Activated T-cell treated with anti-CD3 and anti-CD28 coated beads, Interleukin-2, amount 50 U/mL, for 72 hours (primary cell): ENCODE data around the gene CCDC85B. TPM values are rescaled to one million over a fixed set of nuclear protein-coding genes. Genes with fewer than 3 reads are reported as not detected.
A peak's percentile ranks its signal among the peaks of the same experiment; 100 is the strongest.

Experiments
- ATAC-seq, 2 donors: fragments of 150-1000 bp; cut with Tn5 transposase; replicated peaks in 1 of 2; 2 replicates each; pipeline ENCODE4 v1.10.0; 2021; ENCODE audit warnings: moderate library complexity in 2 of 2, mild to moderate bottlenecking in 1 of 2
- DNase-seq, 2 donors: peaks; one replicate each; pipeline ENCODE4 v3.0.0; 2021 to 2022; ENCODE audit warnings: mixed read lengths in 1 of 2
- H3K27ac Mint-ChIP-seq: one replicate; pipeline ENCODE4 v1.8.0; 2022; ENCODE audit warnings: mild to moderate bottlenecking, moderate library complexity, mixed read lengths
- H3K27me3 Mint-ChIP-seq: one replicate; pipeline ENCODE4 v1.8.0; 2022; ENCODE audit warnings: low read depth, mixed read lengths
- H3K36me3 Mint-ChIP-seq, 2 donors: one replicate each; pipeline ENCODE4 v1.8.0; 2022; ENCODE audit warnings: mixed read lengths in 2 of 2, mild to moderate bottlenecking in 1 of 2; ENCODE audit not compliant: insufficient read depth in 2 of 2
- H3K4me1 Mint-ChIP-seq: one replicate; pipeline ENCODE4 v1.8.0; 2022; ENCODE audit warnings: low read depth, mixed read lengths
- H3K4me3 Mint-ChIP-seq, 2 donors: one replicate each; pipeline ENCODE4 v1.8.0; 2022; ENCODE audit warnings: mild to moderate bottlenecking in 2 of 2, mixed read lengths in 2 of 2, moderate library complexity in 2 of 2
- H3K9me3 Mint-ChIP-seq, 2 donors: one replicate each; pipeline ENCODE4 v1.8.0; 2022; ENCODE audit warnings: mixed read lengths in 2 of 2
- total RNA-seq, 2 donors: library from RNA; stranded (reverse); gene quantifications; one replicate each; pipeline ENCODE4 v1.2.3, GENCODE V29; 2022

The CCDC85B gene
- total RNA-seq, 2 donors from 2014 or later = 35.4 to 37.5 TPM

DNA sequence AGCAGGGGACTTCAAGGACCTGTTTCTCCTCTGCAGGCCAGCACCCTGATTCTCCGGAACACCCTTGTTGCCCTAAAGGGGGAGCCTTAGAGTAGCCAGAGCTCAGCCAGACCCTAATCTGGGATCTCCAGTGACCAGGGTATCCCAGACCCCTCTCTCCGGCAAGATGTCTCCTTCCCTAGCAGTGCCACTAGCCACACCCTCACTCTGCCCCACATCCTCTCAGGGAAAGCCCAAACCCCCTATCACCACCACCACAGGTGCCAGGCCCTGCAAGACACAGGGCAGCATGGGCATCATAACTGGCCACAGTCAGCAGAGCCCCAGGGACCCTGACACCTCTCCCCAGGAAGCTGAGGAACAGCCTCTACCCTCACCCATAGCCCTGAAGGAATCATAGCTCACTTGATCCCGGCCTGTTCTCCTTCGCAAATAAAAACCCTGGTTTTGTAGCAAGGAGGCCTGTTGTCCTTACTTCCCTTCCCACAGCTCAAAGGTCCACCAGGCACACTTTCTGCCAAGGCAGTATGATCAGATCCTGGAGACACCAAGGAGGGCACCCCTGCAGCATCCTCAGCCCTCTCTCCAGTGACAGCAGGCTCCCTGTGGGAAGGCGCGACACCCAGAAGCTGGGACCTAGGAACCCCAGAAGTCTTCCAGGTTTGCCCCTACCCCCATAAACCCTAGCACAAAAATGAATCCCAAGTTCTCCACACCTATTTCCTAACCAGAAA is 37.1 kb upstream of the CCDC85B start:
- ATAC-seq = no peak
- H3K4me3 Mint-ChIP-seq = no peak overlapping the region
- H3K27me3 Mint-ChIP-seq = no peaks in the 10 kb centered on the region
- peak overlapping the region; percentile 85 for H3K27ac Mint-ChIP-seq
- peaks cover 23 to 41% of the 10 kb centered on the region in 2 donors for H3K36me3 Mint-ChIP-seq
- DNase-seq = no peak
- H3K4me1 Mint-ChIP-seq = peaks cover 39% of the 10 kb centered on the region
- H3K9me3 Mint-ChIP-seq = no peaks in the 10 kb centered on the region

DNA sequence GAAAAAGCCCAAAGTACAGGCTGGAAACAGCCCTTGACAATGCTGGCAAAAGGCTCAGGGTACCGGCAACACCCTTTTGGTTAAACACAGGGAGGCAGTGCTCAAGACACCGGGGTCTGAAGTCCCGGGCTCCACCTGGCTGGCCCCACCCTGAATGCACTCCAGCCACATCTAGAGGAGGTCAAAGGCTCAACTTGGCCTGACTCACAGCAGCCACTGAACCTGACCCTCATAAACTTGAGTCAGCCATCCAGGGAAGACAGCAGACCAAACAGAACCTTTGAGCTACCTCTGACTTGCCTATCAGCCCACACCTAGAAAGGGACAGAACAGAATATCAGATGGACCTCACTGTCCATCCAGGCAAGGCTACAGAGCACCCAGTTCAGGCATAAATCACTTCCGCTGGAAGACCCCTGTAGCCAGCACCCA is 36.3 kb upstream of the CCDC85B start:
- Mint-ChIP-seq H3K4me3 (peak overlapping the region in 1 of 2 donors; percentile 65), H3K27ac (peak overlapping the region; percentile 85), H3K9me3 (no peaks in the 10 kb centered on the region), H3K27me3 (no peaks in the 10 kb centered on the region), H3K36me3 (peaks cover 23 to 41% of the 10 kb centered on the region in 2 donors), H3K4me1 (peaks cover 39% of the 10 kb centered on the region)
- ATAC-seq (no peak), DNase-seq (no peak)

DNA sequence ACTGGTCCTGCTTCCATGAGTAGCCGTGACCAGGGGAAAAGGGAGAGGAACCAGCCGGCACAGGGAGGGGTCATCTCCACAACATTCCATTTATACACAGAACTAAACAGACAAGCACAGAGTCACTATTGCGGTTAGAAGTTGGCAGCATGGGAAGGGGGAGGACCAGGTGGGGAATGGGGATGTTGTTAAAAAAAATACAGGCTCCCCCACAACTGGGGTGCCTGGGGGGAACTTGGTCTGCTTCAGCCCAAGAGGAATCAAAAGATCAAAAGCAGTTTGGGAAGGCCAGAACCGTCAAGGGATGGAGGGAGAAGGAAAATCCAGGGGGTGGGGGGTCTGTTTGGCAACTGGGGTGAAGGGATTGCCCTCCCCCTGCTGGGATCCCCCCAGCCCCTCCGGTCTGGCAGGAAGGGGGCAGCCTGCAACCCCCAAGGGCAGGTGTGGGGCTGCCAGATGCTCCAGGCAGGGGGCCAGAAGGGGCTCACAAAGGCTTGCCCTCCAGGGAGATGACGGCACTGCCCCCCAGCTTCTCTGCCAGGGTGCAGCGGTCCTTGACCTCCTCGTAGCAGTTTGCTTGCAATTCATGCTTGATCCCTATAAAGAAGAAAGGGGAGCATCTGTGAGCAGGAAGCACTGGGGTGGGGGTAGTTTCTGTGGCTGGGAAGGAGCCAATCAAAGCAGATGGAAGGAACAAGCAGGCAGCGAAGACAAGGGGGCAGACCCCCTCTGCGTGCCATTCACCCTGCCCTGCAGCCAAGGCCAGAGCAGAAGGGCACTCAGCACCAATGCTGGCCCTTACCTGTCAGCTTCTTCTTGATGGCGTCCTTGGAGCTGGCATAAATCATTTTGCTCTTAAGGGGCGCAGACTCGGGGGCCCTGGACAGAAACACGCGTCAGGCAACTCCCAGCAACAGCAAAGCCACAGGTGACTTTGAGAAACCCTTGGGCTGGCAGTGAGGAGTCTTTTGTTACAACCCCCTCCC is 35.3 kb upstream of the CCDC85B start:
- Mint-ChIP-seq H3K27ac (peak overlapping the region; percentile 70), H3K9me3 (no peaks in the 10 kb centered on the region), H3K36me3 (peaks cover 23 to 43% of the 10 kb centered on the region in 2 donors), H3K27me3 (no peaks in the 10 kb centered on the region), H3K4me1 (peaks cover 44% of the 10 kb centered on the region), H3K4me3 (peak overlapping the region; percentile 96 to 97)
- DNase-seq = no peak
- ATAC-seq = no peak

DNA sequence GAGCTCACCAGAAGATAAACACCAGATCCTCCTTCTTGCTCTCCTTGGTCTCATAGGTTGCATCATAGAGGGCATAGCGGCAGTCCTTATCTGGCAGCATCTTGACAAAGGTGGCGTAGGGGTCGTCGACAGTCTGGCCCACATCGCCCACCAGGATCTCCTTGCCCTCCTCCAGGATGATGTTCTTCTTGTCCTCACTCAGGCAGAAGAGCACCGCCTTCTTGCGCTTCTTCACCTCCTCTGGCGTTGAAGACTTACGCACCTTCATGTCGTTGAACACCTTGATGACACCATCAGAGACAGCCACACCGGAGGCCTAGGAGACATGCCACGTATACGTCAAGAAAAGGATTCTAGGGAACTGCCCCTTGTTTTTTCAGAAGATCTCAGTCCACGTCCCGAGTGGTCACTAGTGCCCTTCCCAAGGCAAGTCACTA is 34.5 kb upstream of the CCDC85B start:
- H3K36me3 Mint-ChIP-seq = peaks cover 24 to 44% of the 10 kb centered on the region in 2 donors
- no peak for DNase-seq
- H3K27me3 Mint-ChIP-seq = no peaks in the 10 kb centered on the region

DNA sequence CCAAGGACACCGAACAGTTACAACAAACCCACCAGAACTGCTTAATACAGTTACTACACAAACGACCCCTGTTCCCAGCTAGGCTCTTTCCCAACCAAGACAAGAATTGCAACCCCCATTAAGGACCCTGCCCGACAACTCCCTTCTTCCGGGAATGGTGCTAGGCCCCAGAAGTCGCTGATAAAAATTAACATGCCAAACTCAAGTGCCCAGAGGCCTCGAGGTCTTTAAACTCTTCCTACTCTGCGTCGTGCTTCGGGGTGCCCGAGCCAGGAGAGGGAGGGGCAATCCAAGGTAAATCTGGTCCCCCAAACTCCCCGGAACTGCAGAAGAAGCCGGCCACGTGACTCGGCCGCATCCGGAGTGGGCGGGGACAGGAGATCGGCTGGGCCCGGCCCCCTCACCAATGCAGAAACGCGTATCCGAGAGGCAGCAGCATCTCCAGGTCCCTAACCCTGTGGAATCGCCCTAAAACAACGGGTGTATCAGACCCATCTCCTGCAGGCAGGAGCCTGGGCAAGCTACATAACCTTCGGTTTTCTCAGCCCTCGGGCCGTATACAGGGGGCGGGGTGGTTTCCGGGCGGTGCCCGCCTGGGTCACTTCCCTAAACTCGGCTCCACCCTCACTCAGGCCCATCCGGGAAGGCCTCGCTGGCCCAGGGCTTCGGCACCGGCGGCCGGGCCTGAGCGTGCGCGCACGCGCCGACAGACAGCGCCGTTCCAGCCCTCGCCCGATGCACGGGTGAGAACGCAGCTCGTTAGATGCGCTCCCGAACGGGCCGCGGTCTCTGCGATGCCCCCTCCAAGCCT is 33.6 kb upstream of the CCDC85B start:
- H3K27me3 Mint-ChIP-seq = no peaks in the 10 kb centered on the region
- peaks cover 54% of the 10 kb centered on the region for H3K4me1 Mint-ChIP-seq
- peak overlapping the region; percentile 96 to 97 for H3K4me3 Mint-ChIP-seq
- DNase-seq (peak; percentile 87 to 91), ATAC-seq (peak; percentile 17 to 20)
- H3K27ac Mint-ChIP-seq = peak overlapping the region; percentile 91
- H3K9me3 Mint-ChIP-seq = no peaks in the 10 kb centered on the region
- H3K36me3 Mint-ChIP-seq = peaks cover 24 to 40% of the 10 kb centered on the region in 2 donors

More for the DNA sequence above, 34.5 kb upstream of the CCDC85B start:
- Mint-ChIP-seq H3K9me3 (no peaks in the 10 kb centered on the region), H3K27ac (peak overlapping the region; percentile 91), H3K4me1 (peaks cover 46% of the 10 kb centered on the region), H3K4me3 (peak overlapping the region; percentile 96 to 97)
- ATAC-seq = no peak

DNA sequence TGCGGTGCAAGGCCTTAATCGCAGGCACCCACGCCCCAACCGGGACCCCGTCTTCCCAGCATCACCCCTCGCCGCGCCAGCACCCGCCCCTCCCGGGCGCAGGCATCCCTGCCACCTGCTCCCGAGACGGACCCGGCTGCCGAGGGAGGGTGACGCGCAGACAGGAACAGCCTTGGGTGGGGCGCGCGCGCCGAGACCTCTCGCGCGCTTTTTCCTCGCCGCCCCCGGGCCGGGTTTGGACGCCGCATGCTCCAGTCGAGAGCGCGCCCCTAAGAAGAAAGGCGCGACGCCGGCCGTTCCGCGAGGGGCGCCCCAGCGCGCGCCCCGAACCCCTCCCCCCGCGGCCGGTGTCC is 33.0 kb upstream of the CCDC85B start:
- H3K27me3 Mint-ChIP-seq = no peaks in the 10 kb centered on the region
- no peaks in the 10 kb centered on the region for H3K9me3 Mint-ChIP-seq
- H3K36me3 Mint-ChIP-seq = peaks cover 24 to 35% of the 10 kb centered on the region in 2 donors
- ATAC-seq (peak in 1 of 2 donors; percentile 0), DNase-seq (no peak)
- H3K4me1 Mint-ChIP-seq = peaks cover 59% of the 10 kb centered on the region
- peak overlapping the region; percentile 96 to 97 for H3K4me3 Mint-ChIP-seq
- no peak overlapping the region for H3K27ac Mint-ChIP-seq

DNA sequence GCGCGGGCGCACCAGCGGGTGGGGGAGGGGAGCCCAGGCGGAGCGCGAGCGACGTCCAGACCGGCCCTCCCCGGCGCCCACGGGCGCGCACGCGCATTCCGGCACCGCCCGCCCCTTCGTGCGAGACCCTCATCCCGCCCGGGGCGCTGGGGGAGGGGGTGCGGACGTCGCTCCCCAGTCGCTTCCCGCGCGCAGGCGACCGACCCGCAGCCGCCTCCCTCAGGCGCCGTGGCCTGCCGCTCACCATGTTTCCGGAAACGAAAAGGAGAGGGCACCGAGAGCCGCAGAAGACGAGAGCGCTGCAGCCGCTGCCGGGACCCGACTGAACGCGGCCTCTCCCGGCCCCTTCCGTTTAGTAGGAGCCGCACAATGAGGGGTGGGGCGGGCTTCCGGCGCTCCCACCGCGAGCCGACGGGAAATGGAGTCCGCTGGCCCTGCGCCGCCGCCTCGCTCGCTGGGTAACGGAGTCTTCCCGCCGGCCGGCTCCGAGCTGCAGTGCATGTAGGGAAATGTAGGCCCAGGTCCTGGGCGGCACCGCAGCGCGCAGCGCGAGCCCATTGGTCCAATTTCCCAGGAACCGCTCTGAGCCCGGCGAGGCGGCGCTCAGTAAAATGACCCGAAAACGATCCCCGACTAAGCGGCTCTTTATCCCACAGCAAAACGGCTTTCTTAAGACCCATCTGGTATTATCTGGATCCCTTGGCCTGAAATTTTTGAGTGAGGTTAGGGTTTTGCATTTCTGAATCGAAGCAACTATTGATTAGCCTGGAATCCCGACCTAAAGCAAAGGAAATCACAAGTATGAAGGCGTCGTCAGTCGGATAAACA is 32.4 kb upstream of the CCDC85B start, which contains the start of gene CFL1:
Gene CFL1 (minus strand): TSS at position 328 of the 828 bp plus-strand sequence. CDS start 81 bp downstream, at position 247.
- Mint-ChIP-seq H3K36me3 (peaks cover 26 to 38% of the 10 kb centered on the region in 2 donors), H3K27me3 (no peaks in the 10 kb centered on the region), H3K9me3 (no peaks in the 10 kb centered on the region), H3K4me3 (peak within 1 kb of the TSS; percentile 97), H3K27ac (peak within 1 kb of the TSS; percentile 95), H3K4me1 (peaks cover 65% of the 10 kb centered on the region)
- ATAC-seq (peak; percentile 66), DNase-seq (peak; percentile 98)

DNA sequence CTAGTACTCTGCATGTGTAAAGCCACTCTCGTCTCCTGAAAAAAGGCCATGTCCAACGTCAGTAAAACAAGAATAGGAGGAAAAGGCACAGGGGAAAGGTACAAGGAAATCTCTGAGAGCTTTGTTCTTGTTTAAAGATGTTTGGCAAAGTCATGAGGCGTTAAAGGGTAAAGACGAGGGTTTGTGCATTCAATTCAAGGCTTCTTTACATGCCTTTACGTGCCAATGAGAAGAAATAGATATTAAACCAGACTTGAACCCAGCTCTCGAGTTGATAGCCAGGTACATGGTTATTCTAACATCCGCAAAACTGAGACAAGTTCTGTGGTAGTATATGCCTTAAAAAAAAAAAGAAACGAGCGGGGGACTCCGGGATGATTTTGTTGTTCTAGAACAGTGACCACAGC is 31.8 kb upstream of the CCDC85B start:
- peak overlapping the region; percentile 95 for H3K27ac Mint-ChIP-seq
- peaks cover 24 to 36% of the 10 kb centered on the region in 2 donors for H3K36me3 Mint-ChIP-seq
- H3K4me1 Mint-ChIP-seq = peaks cover 64% of the 10 kb centered on the region
- H3K4me3 Mint-ChIP-seq = peak overlapping the region; percentile 96 to 97
- H3K27me3 Mint-ChIP-seq = no peaks in the 10 kb centered on the region
- DNase-seq (no peak), ATAC-seq (no peak)
- H3K9me3 Mint-ChIP-seq = no peaks in the 10 kb centered on the region

DNA sequence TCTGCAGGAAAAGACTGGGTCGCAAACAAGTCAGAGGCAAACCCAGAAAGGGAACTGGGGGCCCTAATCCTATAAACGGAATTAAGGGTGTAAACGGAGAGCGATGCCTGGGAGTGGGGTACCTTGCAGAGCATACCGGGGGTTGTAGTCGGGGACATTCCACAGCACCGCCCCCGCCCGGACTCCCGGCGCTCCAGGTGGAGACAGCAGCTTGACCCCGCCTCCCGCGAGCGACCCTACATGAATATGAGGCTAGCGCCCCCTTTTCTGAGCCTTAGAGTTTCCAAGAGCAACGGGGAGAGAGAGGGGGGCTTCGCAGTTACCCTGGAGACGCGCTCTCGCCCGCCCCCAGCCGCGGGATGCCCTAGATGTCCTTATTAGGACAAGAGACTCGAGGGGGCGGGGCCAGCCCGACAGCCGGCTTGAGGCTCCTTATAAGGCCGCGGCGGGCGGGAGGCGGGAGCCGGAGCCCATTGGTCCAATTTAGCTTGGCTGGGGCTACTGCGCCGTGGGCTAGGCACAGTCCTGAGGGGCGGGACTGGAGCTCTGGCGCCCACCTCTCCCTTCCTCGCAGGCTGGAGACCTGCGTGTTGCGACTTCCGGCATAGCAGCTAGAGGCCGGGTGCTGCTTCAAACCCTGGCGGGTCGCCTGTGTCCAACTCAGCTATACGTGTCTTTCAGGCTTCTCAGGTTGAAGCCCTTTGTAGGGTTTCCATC is 31.2 kb upstream of the CCDC85B start:
- Mint-ChIP-seq H3K4me3 (peak overlapping the region; percentile 96 to 97), H3K27ac (peak overlapping the region; percentile 95), H3K36me3 (peaks cover 20 to 31% of the 10 kb centered on the region in 2 donors), H3K9me3 (no peaks in the 10 kb centered on the region), H3K27me3 (no peaks in the 10 kb centered on the region), H3K4me1 (peaks cover 58% of the 10 kb centered on the region)
- ATAC-seq = peak; percentile 69 to 71
- DNase-seq = peak; percentile 99 to 100

DNA sequence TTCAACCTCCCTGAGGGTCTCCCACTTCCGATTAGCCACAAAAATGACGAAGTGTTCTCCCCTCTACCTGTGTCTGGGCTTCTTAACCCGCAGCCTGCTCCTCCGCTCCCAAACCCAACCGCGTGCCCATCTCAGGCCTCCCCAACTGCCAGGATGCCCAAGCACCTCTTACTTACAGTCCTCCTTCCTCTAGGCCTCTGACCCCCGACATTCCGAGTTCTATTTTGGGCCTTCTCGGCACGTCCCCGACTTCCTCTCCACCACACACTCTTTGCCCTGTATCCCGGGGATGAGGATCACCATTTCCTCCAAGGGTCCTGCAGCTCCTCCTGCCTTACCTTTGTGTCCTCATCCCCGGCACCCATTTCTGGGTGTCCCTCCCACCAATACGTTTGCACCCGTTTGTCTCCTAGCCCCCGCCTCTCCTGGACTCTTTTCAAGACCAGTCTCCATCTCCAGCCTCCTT is 30.6 kb upstream of the CCDC85B start:
- ATAC-seq (peak; percentile 0 to 5), DNase-seq (no peak)
- H3K9me3 Mint-ChIP-seq = no peaks in the 10 kb centered on the region
- peak overlapping the region; percentile 83 for H3K27ac Mint-ChIP-seq
- peaks cover 15 to 25% of the 10 kb centered on the region in 2 donors for H3K36me3 Mint-ChIP-seq
- peak overlapping the region; percentile 96 to 97 for H3K4me3 Mint-ChIP-seq
- H3K27me3 Mint-ChIP-seq = no peaks in the 10 kb centered on the region
- peaks cover 52% of the 10 kb centered on the region for H3K4me1 Mint-ChIP-seq
